CD4-positive, alpha-beta T cell (primary cell): ENCODE results near the gene TCN2. TPM values are rescaled to one million over a fixed set of nuclear protein-coding genes. Genes with fewer than 3 reads are reported as not detected.

Source experiments
- ATAC-seq: fragments of 200-7000 bp; cut with Tn5 transposase; one replicate; pipeline ENCODE4 v1.10.0; 2022; ENCODE audit warnings: mild to moderate bottlenecking; ENCODE audit not compliant: poor library complexity
- CTCF ChIA-PET: fragments of 350-600 bp; sonication (Branson Sonifier 250); formaldehyde crosslinking; loops from one replicate; lab custom pipeline; 2021; ENCODE audit warnings: antibody characterized with exemption, inconsistent platforms; lab: Charles Lee
- POLR2A ChIA-PET: fragments of 350-600 bp; sonication (Branson Sonifier 250); formaldehyde crosslinking; loops from one replicate; lab custom pipeline; 2021; ENCODE audit warnings: antibody characterized with exemption, inconsistent platforms; lab: Charles Lee
- DNase-seq, 14 experiments: peaks; one replicate each; pipeline ENCODE4 v3.0.0-alpha.2; 2013 to 2020; ENCODE audit warnings: mixed read lengths in 2 of 14
- H3K27ac ChIP-seq, 2 donors: one replicate each; pipeline versions ENCODE4 v1.5.1 to v1.7.0; 2013; ENCODE audit warnings: low read length in 2 of 2, low read depth in 1 of 2, mild to moderate bottlenecking in 1 of 2
- H3K27me3 ChIP-seq, 2 experiments: 1 replicate in 1 of 2; 2 replicates in 1 of 2; pipeline versions ENCODE4 v1.6.1 to v1.7.0; 2013; ENCODE audit warnings: low read length in 2 of 2, control low read depth in 1 of 2, mild to moderate bottlenecking in 1 of 2, moderate library complexity in 1 of 2; ENCODE audit not compliant: insufficient read depth in 2 of 2, control insufficient read depth in 1 of 2
- H3K36me3 ChIP-seq: one replicate; pipeline ENCODE4 v1.6.1; 2013; ENCODE audit warnings: low read length, control low read depth; ENCODE audit not compliant: insufficient read depth
- H3K4me1 ChIP-seq: one replicate; pipeline ENCODE4 v1.6.1; 2013; ENCODE audit warnings: low read length, control low read depth; ENCODE audit not compliant: insufficient read depth
- H3K4me3 ChIP-seq: one replicate; pipeline ENCODE4 v1.5.1; 2013; ENCODE audit warnings: mild to moderate bottlenecking, low read length, moderate library complexity
- H3K9me3 ChIP-seq, 2 experiments: 1 replicate in 1 of 2; 2 replicates in 1 of 2; pipeline versions ENCODE4 v1.6.1 to v1.7.0; 2013; ENCODE audit warnings: low read length in 2 of 2, mild to moderate bottlenecking in 2 of 2, control low read depth in 1 of 2, moderate library complexity in 1 of 2; ENCODE audit not compliant: control insufficient read depth in 1 of 2, insufficient read depth in 1 of 2
- H3K27ac Mint-ChIP-seq: one replicate; pipeline ENCODE4 v1.8.0; 2020; ENCODE audit warnings: mixed read lengths
- H3K27me3 Mint-ChIP-seq: one replicate; pipeline ENCODE4 v1.8.0; 2021; ENCODE audit warnings: mixed read lengths
- H3K36me3 Mint-ChIP-seq: one replicate; pipeline ENCODE4 v1.8.0; 2021; ENCODE audit warnings: low read depth, mixed read lengths
- H3K4me1 Mint-ChIP-seq: one replicate; pipeline ENCODE4 v1.8.0; 2021; ENCODE audit warnings: low read depth, mixed read lengths
- H3K4me3 Mint-ChIP-seq: one replicate; pipeline ENCODE4 v1.8.0; 2020; ENCODE audit warnings: mild to moderate bottlenecking, mixed read lengths
- H3K9me3 Mint-ChIP-seq: one replicate; pipeline ENCODE4 v1.8.0; 2020; ENCODE audit warnings: mixed read lengths
- intact Hi-C, 2 experiments: fragments of 100-400 bp; cut with DNase I in 1 of 2; cut with micrococcal nuclease in 1 of 2; formaldehyde crosslinking; loops; one replicate each; pipeline versions ENCODE4 v1.15.1 to v1.9.0; 2023 to 2025; cut with DNase I, micrococcal nuclease
- total RNA-seq, 174 experiments: library from RNA in 2 of 174; stranded (reverse) in 2 of 174; gene quantifications; one replicate each; pipeline ENCODE4 v1.2.3 and lab custom pipeline; 2021 to 2026
- TF ChIP-seq, protein P1 (sequence below): fragments of 200-600 bp; IDR thresholded peaks from one replicate; pipeline ENCODE4 v1.8.0; 2022; ENCODE audit warnings: antibody characterized with exemption, mild to moderate bottlenecking

Gene TCN2
- total RNA-seq, 2 experiments from 2014 or later: 0.52 to 0.53 TPM

DNA sequence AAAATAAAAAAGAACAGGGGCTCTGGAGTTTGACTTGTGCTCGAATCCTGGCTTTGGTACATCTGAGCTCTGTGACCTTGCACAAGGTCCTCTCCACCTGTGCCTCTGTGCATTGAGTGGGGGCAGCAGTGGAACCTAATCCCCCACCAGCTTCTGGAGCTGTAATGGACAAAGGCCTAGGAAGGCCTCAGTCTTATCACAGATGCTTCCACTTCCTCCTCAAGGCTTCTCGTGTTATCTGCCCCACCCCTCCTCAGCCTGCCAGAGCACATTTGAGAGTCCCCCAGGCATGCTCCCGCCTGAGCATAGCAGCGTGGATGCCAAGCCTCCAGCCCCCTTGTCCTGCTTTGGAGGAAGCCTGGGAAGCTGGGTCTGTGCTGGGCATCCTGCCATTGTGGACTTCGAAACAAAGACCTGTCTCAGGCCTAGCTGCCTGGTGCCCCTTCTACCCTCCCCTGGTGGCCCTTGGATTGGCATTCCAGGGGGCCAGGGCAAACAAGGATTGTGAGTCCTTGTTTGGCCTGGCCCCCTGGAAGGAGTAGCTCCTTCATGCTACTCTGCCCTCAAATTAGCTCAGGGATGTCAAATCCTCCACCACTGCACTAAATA is 43.6 kb downstream of the TCN2 start:
- no peak overlapping the region for H3K27ac ChIP-seq
- Mint-ChIP-seq H3K27ac (no peak overlapping the region), H3K9me3 (no peaks in the 10 kb centered on the region)

GRCh38 chr22:30652852-30653251 is 45.9 kb downstream of the TCN2 start:
- TF ChIP-seq, protein P1, sequence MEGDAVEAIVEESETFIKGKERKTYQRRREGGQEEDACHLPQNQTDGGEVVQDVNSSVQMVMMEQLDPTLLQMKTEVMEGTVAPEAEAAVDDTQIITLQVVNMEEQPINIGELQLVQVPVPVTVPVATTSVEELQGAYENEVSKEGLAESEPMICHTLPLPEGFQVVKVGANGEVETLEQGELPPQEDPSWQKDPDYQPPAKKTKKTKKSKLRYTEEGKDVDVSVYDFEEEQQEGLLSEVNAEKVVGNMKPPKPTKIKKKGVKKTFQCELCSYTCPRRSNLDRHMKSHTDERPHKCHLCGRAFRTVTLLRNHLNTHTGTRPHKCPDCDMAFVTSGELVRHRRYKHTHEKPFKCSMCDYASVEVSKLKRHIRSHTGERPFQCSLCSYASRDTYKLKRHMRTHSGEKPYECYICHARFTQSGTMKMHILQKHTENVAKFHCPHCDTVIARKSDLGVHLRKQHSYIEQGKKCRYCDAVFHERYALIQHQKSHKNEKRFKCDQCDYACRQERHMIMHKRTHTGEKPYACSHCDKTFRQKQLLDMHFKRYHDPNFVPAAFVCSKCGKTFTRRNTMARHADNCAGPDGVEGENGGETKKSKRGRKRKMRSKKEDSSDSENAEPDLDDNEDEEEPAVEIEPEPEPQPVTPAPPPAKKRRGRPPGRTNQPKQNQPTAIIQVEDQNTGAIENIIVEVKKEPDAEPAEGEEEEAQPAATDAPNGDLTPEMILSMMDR: no peak
- DNase-seq: no peak
- H3K4me1 ChIP-seq: peaks cover 10% of the 10 kb centered on the region
- no peaks in the 10 kb centered on the region for H3K27me3 Mint-ChIP-seq
- intact Hi-C loops: no loop called here
- H3K4me1 Mint-ChIP-seq: peaks cover 7% of the 10 kb centered on the region
- H3K36me3 ChIP-seq: no peaks in the 10 kb centered on the region
- no peaks in the 10 kb centered on the region for H3K27me3 ChIP-seq
- H3K27ac ChIP-seq: no peak overlapping the region
- no peak overlapping the region for H3K4me3 Mint-ChIP-seq
- H3K9me3 ChIP-seq: no peaks in the 10 kb centered on the region
- no peak overlapping the region for H3K27ac Mint-ChIP-seq
- CTCF ChIA-PET: no interaction called here
- POLR2A ChIA-PET: no interaction called here
- no peaks in the 10 kb centered on the region for H3K36me3 Mint-ChIP-seq
- no peak overlapping the region for H3K4me3 ChIP-seq
- no peaks in the 10 kb centered on the region for H3K9me3 Mint-ChIP-seq
- ATAC-seq: no peak

More for the DNA sequence above, 43.6 kb downstream of the TCN2 start:
- Mint-ChIP-seq H3K27me3 (no peaks in the 10 kb centered on the region), H3K4me1 (peaks cover 7% of the 10 kb centered on the region), H3K4me3 (no peak overlapping the region), H3K36me3 (no peaks in the 10 kb centered on the region)
- intact Hi-C loops: no loop called here
- DNase-seq (no peak), ATAC-seq (no peak)
- Histone ChIP-seq H3K27me3 (no peaks in the 10 kb centered on the region), H3K4me3 (no peak overlapping the region), H3K36me3 (no peaks in the 10 kb centered on the region), H3K4me1 (peaks cover 10% of the 10 kb centered on the region), H3K9me3 (no peaks in the 10 kb centered on the region)
- ChIA-PET POLR2A (no interaction called here), CTCF (interaction anchor here (1.3 to 1.8 kb wide), 2 partner anchors 16 to 105 kb away, joined by 3 to 9 read pairs; partner anchors contain the start of gene SLC35E4)
- TF ChIP-seq, protein P1: no peak

- ATAC-seq (no peak), DNase-seq (no peak)
- POLR2A ChIA-PET: interaction anchor here (1.3 kb wide), 1 partner anchor 21 kb away, joined by 4 read pairs; no protein-coding TSS in a partner anchor
- H3K27ac ChIP-seq: no peak overlapping the region
- H3K4me1 ChIP-seq: peaks cover 4% of the 10 kb centered on the region
- Mint-ChIP-seq H3K4me3 (no peak overlapping the region), H3K27me3 (no peaks in the 10 kb centered on the region), H3K27ac (no peak overlapping the region), H3K9me3 (no peaks in the 10 kb centered on the region), H3K4me1 (peaks cover under 1% of the 10 kb centered on the region), H3K36me3 (peaks cover 6% of the 10 kb centered on the region)
- no peaks in the 10 kb centered on the region for H3K9me3 ChIP-seq
- intact Hi-C loops: no loop called here
- CTCF ChIA-PET: no interaction called here
- H3K27me3 ChIP-seq: no peaks in the 10 kb centered on the region
- H3K36me3 ChIP-seq: no peaks in the 10 kb centered on the region
- H3K4me3 ChIP-seq: no peak overlapping the region
- TF ChIP-seq, protein P1: no peak
Measured at GRCh38 chr22:30654361-30654760, 47.4 kb downstream of the TCN2 start.
